Stimulated activated effector memory CD8-positive, alpha-beta T cell treated with anti-CD3 and anti-CD28 coated beads, Interleukin-12 subunit alpha, Interleukin-12 subunit beta, amount 100 ng/mL, for 72 hours (primary cell): ENCODE data around the gene CDH15.
"Not testable (repeated sequence)": the region's sequence is repeated elsewhere in the genome, so short reads cannot be mapped to it uniquely, and the experiment has no call there.

Experiments
- ATAC-seq: fragments of 150-1000 bp; cut with Tn5 transposase; 2 replicates; pipeline ENCODE4 v1.10.0; 2021
- DNase-seq, 2 donors: peaks; one replicate each; pipeline ENCODE4 v3.0.0; 2021 to 2022; ENCODE audit warnings: low spot score in 2 of 2
- H3K27ac Mint-ChIP-seq: one replicate; pipeline ENCODE4 v1.8.0; 2022; ENCODE audit warnings: mild to moderate bottlenecking, mixed read lengths
- H3K36me3 Mint-ChIP-seq: one replicate; pipeline ENCODE4 v1.8.0; 2022; ENCODE audit warnings: mild to moderate bottlenecking, mixed read lengths
- H3K4me1 Mint-ChIP-seq: one replicate; pipeline ENCODE4 v1.8.0; 2022; ENCODE audit warnings: mixed read lengths
- H3K4me3 Mint-ChIP-seq: one replicate; pipeline ENCODE4 v1.8.0; 2022; ENCODE audit warnings: mild to moderate bottlenecking, mixed read lengths
- H3K9me3 Mint-ChIP-seq: one replicate; pipeline ENCODE4 v1.8.0; 2022; ENCODE audit warnings: mixed read lengths

Gene CDH15

GRCh38 chr16:89159850-89160354 lies 11.6 kb upstream of the CDH15 start:
- Mint-ChIP-seq H3K27ac (no peak overlapping the region), H3K4me3 (no peak overlapping the region), H3K36me3 (peaks cover 6% of the 10 kb centered on the region), H3K9me3 (no peaks in the 10 kb centered on the region), H3K4me1 (no peaks in the 10 kb centered on the region)
- ATAC-seq (no peak), DNase-seq (no peak)

GRCh38 chr16:89160977-89161701 lies 10.4 kb upstream of the CDH15 start:
- Mint-ChIP-seq H3K9me3 (no peaks in the 10 kb centered on the region), H3K4me3 (no peak overlapping the region), H3K4me1 (no peaks in the 10 kb centered on the region), H3K36me3 (no peaks in the 10 kb centered on the region), H3K27ac (no peak overlapping the region)
- ATAC-seq = no peak
- DNase-seq = no peak

GRCh38 chr16:89161763-89162713 lies 9.5 kb upstream of the CDH15 start:
- Mint-ChIP-seq H3K4me1 (no peaks in the 10 kb centered on the region), H3K4me3 (no peak overlapping the region), H3K27ac (no peak overlapping the region), H3K9me3 (no peaks in the 10 kb centered on the region), H3K36me3 (no peaks in the 10 kb centered on the region)
- DNase-seq = no peak
- no peak for ATAC-seq

GRCh38 chr16:89163297-89163696 lies 8.3 kb upstream of the CDH15 start:
- ATAC-seq = no peak
- no peak overlapping the region for H3K27ac Mint-ChIP-seq
- no peak for DNase-seq
- H3K36me3 Mint-ChIP-seq = no peaks in the 10 kb centered on the region
- H3K4me3 Mint-ChIP-seq = no peak overlapping the region
- no peaks in the 10 kb centered on the region for H3K9me3 Mint-ChIP-seq
- H3K4me1 Mint-ChIP-seq = no peaks in the 10 kb centered on the region

GRCh38 chr16:89164436-89164835 lies 7.1 kb upstream of the CDH15 start:
- Mint-ChIP-seq H3K4me1 (no peaks in the 10 kb centered on the region), H3K36me3 (no peaks in the 10 kb centered on the region), H3K27ac (peak overlapping the region; percentile 26), H3K4me3 (no peak overlapping the region), H3K9me3 (no peaks in the 10 kb centered on the region)
- DNase-seq = no peak
- ATAC-seq = no peak

- H3K4me1 Mint-ChIP-seq = no peaks in the 10 kb centered on the region
- H3K4me3 Mint-ChIP-seq = no peak overlapping the region
- no peak for DNase-seq
- H3K36me3 Mint-ChIP-seq = no peaks in the 10 kb centered on the region
- ATAC-seq = no peak
- H3K9me3 Mint-ChIP-seq = no peaks in the 10 kb centered on the region
- no peak overlapping the region for H3K27ac Mint-ChIP-seq
These were observed 6.5 kb upstream of the CDH15 start for GRCh38 chr16:89164847-89165680.

- H3K9me3 Mint-ChIP-seq, ATAC-seq, H3K36me3 Mint-ChIP-seq, DNase-seq, H3K4me1 Mint-ChIP-seq, H3K4me3 Mint-ChIP-seq, H3K27ac Mint-ChIP-seq: not testable (repeated sequence)
These were observed 5.9 kb upstream of the CDH15 start for GRCh38 chr16:89165681-89165979.

GRCh38 chr16:89166696-89167424 lies 4.7 kb upstream of the CDH15 start:
- no peaks in the 10 kb centered on the region for H3K9me3 Mint-ChIP-seq
- peaks cover 9% of the 10 kb centered on the region for H3K4me1 Mint-ChIP-seq
- no peak overlapping the region for H3K27ac Mint-ChIP-seq
- no peaks in the 10 kb centered on the region for H3K36me3 Mint-ChIP-seq
- DNase-seq (no peak), ATAC-seq (no peak)
- no peak overlapping the region for H3K4me3 Mint-ChIP-seq

- DNase-seq = peak; percentile 95
- H3K36me3 Mint-ChIP-seq = no peaks in the 10 kb centered on the region
- peaks cover 9% of the 10 kb centered on the region for H3K4me1 Mint-ChIP-seq
- no peaks in the 10 kb centered on the region for H3K9me3 Mint-ChIP-seq
- no peak overlapping the region for H3K4me3 Mint-ChIP-seq
- peak; percentile 48 for ATAC-seq
- no peak overlapping the region for H3K27ac Mint-ChIP-seq
These were observed 4.1 kb upstream of the CDH15 start for GRCh38 chr16:89167425-89167941.

- peaks cover 9% of the 10 kb centered on the region for H3K4me1 Mint-ChIP-seq
- ATAC-seq (no peak), DNase-seq (no peak)
- H3K9me3 Mint-ChIP-seq = no peaks in the 10 kb centered on the region
- no peak overlapping the region for H3K27ac Mint-ChIP-seq
- H3K36me3 Mint-ChIP-seq = no peaks in the 10 kb centered on the region
- H3K4me3 Mint-ChIP-seq = no peak overlapping the region
These were observed 3.0 kb upstream of the CDH15 start for GRCh38 chr16:89168381-89169189.

GRCh38 chr16:89169778-89170177 lies 1.8 kb upstream of the CDH15 start:
- H3K9me3 Mint-ChIP-seq = no peaks in the 10 kb centered on the region
- H3K36me3 Mint-ChIP-seq = no peaks in the 10 kb centered on the region
- H3K27ac Mint-ChIP-seq = no peak overlapping the region
- DNase-seq = no peak
- no peak for ATAC-seq
- no peak overlapping the region for H3K4me3 Mint-ChIP-seq
- peaks cover 9% of the 10 kb centered on the region for H3K4me1 Mint-ChIP-seq

- DNase-seq (peak in 1 of 2 donors; percentile 59), ATAC-seq (peak; percentile 1)
- Mint-ChIP-seq H3K9me3 (no peaks in the 10 kb centered on the region), H3K4me3 (peak overlapping the region; percentile 72), H3K27ac (peak overlapping the region; percentile 55), H3K36me3 (no peaks in the 10 kb centered on the region), H3K4me1 (peaks cover 9% of the 10 kb centered on the region)
These were observed 967 bp upstream of the CDH15 start for GRCh38 chr16:89170346-89171215.

- Mint-ChIP-seq H3K9me3 (no peaks in the 10 kb centered on the region), H3K27ac (no peak overlapping the region), H3K36me3 (no peaks in the 10 kb centered on the region), H3K4me3 (no peak overlapping the region), H3K4me1 (peaks cover 9% of the 10 kb centered on the region)
- DNase-seq = no peak
- ATAC-seq = no peak
These were observed 601 bp downstream of the CDH15 start for GRCh38 chr16:89172171-89172527.
